Globus pallidus (tissue), 1 donor: ENCODE measurements around the gene ZNF396.

Source experiments
- DNase-seq: peaks from one replicate; pipeline ENCODE4 v3.0.0-alpha.2; 2015; ENCODE audit warnings: low spot score

The ZNF396 gene

DNA sequence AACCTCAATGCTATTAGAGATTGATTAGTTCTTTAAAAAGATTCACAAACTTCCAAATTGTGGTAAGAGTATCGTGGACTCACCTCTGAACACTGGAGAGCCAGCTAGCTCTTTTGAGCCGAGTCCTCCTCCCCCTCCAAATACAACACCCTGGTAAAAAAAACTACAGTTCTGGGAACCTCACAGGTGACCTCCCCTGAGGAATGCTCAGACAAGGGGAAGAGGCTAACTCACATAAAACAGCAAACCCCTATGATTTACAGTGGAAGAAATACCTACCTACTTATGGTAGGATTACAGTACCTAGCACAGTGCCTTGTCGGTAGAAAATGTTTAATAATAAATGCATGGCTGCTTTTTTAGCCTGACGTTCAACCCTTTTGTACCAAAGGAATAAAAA lies 41.3 kb downstream of the ZNF396 start:
- no peak for DNase-seq

- DNase-seq: no peak
Measured at GRCh38 chr18:35334821-35335220, 42.3 kb downstream of the ZNF396 start.

DNA sequence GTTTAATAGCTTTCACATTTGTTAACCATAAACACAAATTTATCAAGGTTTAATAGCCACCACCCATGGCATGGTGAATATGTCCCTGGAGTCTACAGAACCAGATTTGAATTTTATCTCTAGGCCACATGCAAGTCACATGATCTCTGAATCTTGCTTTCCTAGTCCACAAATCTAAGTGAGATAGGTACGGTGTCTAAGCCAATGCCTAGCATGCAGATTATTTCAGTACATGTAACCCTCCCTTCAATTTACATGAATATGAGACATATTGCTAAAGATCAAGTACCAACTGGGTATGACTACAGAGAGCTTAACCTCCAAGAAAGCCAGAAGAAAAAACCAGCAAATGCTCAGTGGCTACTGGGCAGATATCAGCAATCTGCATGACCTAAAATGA lies 42.9 kb downstream of the ZNF396 start:
- DNase-seq: no peak

DNA sequence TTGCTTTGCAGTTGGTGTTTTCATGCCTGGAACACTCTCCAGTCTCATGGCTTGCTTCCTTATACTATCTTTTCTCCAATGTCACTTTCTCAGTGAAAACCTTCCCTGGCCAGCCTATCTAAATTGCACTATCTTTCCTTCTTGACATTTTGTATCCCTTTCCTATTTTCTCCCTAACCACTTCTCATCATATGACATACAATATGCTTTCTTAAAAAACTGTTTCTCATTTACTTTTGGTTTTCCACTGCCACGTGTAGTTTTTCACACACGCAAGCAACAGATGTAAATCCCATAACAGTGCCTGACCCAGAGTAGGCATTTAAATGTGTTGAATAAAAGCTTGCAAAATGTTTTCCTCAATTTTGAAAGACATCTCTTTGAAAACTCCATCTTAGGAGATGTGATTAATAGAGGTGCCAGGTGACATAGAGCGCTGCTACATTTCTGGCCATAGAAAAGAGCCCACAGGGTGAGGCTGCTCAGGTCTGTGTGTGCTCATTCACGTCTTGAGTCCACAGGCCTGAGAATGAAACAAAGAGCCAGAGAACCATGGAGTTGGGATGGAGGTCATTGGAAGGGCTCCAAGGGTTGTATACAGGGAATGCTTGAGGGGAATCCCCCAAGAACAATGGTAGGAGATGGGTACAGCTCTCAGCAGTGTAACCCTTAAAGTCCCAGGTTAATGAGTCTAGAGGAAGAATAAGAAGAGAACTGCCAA lies 45.6 kb downstream of the ZNF396 start:
- DNase-seq: no peak

DNA sequence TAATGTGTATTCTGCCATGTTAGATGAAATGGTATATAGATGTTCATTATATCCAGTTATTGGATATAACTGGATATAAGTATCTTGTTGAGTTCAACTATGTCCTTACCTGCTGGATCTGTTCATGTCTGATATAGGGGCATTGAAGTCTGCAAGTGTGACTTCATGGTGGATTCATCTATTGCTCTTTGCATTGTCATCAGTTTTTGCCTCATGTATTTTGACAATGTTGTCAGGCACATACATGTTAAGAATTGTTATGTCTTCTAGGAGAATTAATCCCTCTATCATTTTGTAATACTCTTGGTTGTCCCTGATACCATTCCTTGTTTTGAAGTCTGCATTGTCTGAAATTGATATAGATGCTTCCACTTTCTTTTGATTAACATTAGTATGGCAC lies 48.3 kb downstream of the ZNF396 start:
- DNase-seq: no peak

DNA sequence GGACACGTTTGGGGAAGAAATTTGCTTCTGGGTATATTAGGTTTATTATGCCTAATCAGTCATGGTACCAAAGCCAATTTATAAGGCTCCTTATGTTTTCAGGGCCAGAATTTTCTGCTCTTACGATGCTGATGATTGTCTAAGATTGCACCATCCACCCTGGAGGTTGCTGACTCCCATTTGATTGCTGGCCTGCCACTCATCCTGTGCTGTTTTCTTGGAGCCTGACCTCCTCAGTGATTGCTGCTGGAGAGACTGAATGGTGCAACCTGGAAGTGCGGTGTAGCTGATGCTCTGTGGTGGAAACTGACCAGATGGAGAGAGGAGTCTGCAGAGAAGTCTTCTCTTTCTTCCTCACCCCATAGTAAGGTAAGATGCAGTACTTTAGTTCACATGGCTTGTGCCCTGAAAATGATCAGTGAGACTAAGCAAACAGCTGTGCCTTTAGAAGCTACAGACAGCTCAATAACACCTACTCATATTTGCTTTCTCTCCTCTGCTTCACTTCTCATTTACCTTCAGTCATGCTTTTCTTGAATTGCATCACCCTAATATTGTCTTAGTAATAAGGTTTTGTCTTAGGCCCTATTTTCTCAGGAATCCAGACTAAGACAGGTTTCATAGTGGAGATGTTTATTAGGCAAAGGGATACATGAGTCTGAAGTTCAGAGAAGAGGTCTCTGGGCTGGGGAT lies 50.3 kb downstream of the ZNF396 start:
- no peak for DNase-seq

- DNase-seq: no peak
Measured at GRCh38 chr18:35324926-35325655, 52.0 kb downstream of the ZNF396 start.

- no peak for DNase-seq
Measured at GRCh38 chr18:35322486-35323458, 54.4 kb downstream of the ZNF396 start.
